Hepatocyte (in vitro differentiated cells): Measurements from ENCODE around the gene WDR1.

Experiments used
- EZH2 ChIP-seq: fragments of 200-600 bp; sonication (generic); IDR thresholded peaks from 2 replicates; pipeline ENCODE4 v1.6.1; 2016; ENCODE audit warnings: antibody characterized with exemption, mild to moderate bottlenecking, borderline replicate concordance
- EZH2phosphoT487 ChIP-seq: fragments of 200-600 bp; sonication (generic); IDR thresholded peaks from one replicate; pipeline ENCODE4 v1.6.1; 2018; ENCODE audit warnings: antibody characterized with exemption, mild to moderate bottlenecking, low read depth, moderate library complexity; ENCODE audit not compliant: unreplicated experiment, severe bottlenecking
- TF ChIP-seq, protein P1 (sequence below): fragments of 200-600 bp; sonication (generic); IDR thresholded peaks from 2 replicates; pipeline ENCODE4 v1.5.1; 2016; ENCODE audit warnings: antibody characterized with exemption, mild to moderate bottlenecking; ENCODE audit not compliant: poor library complexity

DNA sequence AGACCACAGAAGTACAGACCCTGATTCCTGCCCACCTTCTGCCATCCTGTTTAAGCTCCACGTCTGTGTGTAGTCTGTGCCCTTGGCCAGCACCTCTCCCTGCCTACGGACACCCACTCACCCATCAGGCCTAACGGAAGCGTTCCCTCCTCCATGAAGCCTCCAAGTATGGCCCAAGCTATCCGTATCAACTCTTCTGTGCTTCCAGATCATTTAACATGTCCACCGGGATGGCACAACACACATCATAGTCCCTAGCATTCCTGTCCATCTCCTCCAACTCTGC, 11.7 kb downstream of the WDR1 start:
- TF ChIP-seq, protein P1, sequence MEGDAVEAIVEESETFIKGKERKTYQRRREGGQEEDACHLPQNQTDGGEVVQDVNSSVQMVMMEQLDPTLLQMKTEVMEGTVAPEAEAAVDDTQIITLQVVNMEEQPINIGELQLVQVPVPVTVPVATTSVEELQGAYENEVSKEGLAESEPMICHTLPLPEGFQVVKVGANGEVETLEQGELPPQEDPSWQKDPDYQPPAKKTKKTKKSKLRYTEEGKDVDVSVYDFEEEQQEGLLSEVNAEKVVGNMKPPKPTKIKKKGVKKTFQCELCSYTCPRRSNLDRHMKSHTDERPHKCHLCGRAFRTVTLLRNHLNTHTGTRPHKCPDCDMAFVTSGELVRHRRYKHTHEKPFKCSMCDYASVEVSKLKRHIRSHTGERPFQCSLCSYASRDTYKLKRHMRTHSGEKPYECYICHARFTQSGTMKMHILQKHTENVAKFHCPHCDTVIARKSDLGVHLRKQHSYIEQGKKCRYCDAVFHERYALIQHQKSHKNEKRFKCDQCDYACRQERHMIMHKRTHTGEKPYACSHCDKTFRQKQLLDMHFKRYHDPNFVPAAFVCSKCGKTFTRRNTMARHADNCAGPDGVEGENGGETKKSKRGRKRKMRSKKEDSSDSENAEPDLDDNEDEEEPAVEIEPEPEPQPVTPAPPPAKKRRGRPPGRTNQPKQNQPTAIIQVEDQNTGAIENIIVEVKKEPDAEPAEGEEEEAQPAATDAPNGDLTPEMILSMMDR, result no peak
- TF ChIP-seq EZH2 (no peak), EZH2phosphoT487 (no peak)
